Measurements from ENCODE around the gene SLC2A14. TPM values are rescaled to one million over a fixed set of nuclear protein-coding genes. Genes with fewer than 3 reads are reported as not detected.
"Not testable (repeated sequence)": the region's sequence is repeated elsewhere in the genome, so short reads cannot be mapped to it uniquely, and the experiment has no call there.

The SLC2A14 gene
- total RNA-seq, 2 donors from 2014 or later: 35.9 to 70.9 TPM

DNA sequence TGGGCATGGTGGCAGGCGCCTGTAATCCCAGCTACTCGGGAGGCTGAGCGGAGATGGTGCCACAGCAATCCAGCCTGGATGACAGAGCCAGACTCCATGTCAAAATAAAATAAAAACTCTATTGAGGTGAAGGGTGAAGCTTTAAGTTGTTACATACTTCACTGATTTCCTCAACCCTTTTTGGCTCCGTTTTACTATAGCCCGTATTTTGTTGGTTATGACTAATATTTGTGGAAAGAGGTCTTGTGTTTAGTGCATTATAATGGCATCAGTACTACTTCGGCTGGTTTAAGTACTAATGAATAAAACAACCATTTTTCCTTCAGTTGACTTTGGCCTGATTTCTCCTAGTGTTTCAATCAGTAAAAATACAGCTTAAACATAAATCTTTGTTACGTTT lies 27.0 kb upstream of the SLC2A14 start:
- 97 to 100% methylated on average over 3 to 7 of the region's 7 CpGs for WGBS, 2 experiments (ENCODE audit: insufficient coverage in 1 of 2, insufficient read length in 1 of 2)
- H3K27ac ChIP-seq (ENCODE audit: low read depth, low read length): no peak overlapping the region
- Mint-ChIP-seq H3K4me1 (peaks cover 7% of the 10 kb centered on the region), H3K9me3 (no peaks in the 10 kb centered on the region), H3K4me3 (no peak overlapping the region), H3K36me3 (ENCODE audit: low read depth) (peaks cover 11% of the 10 kb centered on the region), H3K27ac (no peak overlapping the region), H3K27me3 (ENCODE audit: insufficient read depth) (no peaks in the 10 kb centered on the region)
- H3K9me3 ChIP-seq (ENCODE audit: control insufficient read depth, low read length): no peaks in the 10 kb centered on the region
- H3K27me3 ChIP-seq (ENCODE audit: control insufficient read depth, insufficient read depth, low read length, poor library complexity, severe bottlenecking): no peaks in the 10 kb centered on the region
- peaks cover 5% of the 10 kb centered on the region for H3K4me1 ChIP-seq (ENCODE audit: control insufficient read depth, insufficient read depth, low read length)
- no peaks in the 10 kb centered on the region for H3K36me3 ChIP-seq (ENCODE audit: control insufficient read depth, insufficient read depth, low read length)
- no peak overlapping the region for H3K9ac ChIP-seq (ENCODE audit: extremely low read depth, low read length, poor library complexity, severe bottlenecking)
- H3K4me3 ChIP-seq (ENCODE audit: low read length): no peak overlapping the region
- TF ChIP-seq, protein P1, sequence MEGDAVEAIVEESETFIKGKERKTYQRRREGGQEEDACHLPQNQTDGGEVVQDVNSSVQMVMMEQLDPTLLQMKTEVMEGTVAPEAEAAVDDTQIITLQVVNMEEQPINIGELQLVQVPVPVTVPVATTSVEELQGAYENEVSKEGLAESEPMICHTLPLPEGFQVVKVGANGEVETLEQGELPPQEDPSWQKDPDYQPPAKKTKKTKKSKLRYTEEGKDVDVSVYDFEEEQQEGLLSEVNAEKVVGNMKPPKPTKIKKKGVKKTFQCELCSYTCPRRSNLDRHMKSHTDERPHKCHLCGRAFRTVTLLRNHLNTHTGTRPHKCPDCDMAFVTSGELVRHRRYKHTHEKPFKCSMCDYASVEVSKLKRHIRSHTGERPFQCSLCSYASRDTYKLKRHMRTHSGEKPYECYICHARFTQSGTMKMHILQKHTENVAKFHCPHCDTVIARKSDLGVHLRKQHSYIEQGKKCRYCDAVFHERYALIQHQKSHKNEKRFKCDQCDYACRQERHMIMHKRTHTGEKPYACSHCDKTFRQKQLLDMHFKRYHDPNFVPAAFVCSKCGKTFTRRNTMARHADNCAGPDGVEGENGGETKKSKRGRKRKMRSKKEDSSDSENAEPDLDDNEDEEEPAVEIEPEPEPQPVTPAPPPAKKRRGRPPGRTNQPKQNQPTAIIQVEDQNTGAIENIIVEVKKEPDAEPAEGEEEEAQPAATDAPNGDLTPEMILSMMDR (conservative IDR thresholded peaks at IDR 0.05): no peak
- DNase-seq: no peak

DNA sequence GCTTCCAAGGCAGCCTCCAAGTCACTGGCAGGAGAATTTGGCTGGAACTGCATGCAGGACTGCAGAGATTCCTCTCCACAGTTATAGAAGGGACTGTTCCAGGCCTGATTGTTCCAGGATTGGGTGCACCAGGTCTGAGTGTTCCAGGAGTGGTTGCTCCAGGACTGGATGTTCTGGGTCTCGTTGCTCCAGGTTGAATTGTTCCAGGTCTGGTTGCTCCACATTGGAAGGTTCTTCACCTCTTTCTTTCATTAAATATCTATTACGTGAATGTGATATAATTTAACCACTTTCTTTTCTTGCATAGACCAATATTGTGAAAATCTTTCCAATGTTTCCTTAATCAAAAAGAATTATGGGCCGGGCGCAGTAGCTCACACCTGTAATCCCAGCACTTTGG lies 24.0 kb upstream of the SLC2A14 start:
- H3K27me3 ChIP-seq (ENCODE audit: control insufficient read depth, insufficient read depth, low read length, poor library complexity, severe bottlenecking); H3K4me3 Mint-ChIP-seq; H3K27ac ChIP-seq (ENCODE audit: low read depth, low read length); H3K4me1 ChIP-seq (ENCODE audit: control insufficient read depth, insufficient read depth, low read length); H3K4me3 ChIP-seq (ENCODE audit: low read length); DNase-seq; H3K27me3 Mint-ChIP-seq (ENCODE audit: insufficient read depth); H3K27ac Mint-ChIP-seq; H3K9me3 Mint-ChIP-seq; H3K9ac ChIP-seq (ENCODE audit: extremely low read depth, low read length, poor library complexity, severe bottlenecking); H3K9me3 ChIP-seq (ENCODE audit: control insufficient read depth, low read length); H3K36me3 ChIP-seq (ENCODE audit: control insufficient read depth, insufficient read depth, low read length): not testable (repeated sequence)
- Mint-ChIP-seq H3K4me1 (peaks cover 15% of the 10 kb centered on the region), H3K36me3 (ENCODE audit: low read depth) (peaks cover 11% of the 10 kb centered on the region)
- WGBS, 2 experiments (ENCODE audit: insufficient coverage in 1 of 2, insufficient read length in 1 of 2): 87 to 95% methylated on average over 3 to 4 of the region's 4 CpGs

DNA sequence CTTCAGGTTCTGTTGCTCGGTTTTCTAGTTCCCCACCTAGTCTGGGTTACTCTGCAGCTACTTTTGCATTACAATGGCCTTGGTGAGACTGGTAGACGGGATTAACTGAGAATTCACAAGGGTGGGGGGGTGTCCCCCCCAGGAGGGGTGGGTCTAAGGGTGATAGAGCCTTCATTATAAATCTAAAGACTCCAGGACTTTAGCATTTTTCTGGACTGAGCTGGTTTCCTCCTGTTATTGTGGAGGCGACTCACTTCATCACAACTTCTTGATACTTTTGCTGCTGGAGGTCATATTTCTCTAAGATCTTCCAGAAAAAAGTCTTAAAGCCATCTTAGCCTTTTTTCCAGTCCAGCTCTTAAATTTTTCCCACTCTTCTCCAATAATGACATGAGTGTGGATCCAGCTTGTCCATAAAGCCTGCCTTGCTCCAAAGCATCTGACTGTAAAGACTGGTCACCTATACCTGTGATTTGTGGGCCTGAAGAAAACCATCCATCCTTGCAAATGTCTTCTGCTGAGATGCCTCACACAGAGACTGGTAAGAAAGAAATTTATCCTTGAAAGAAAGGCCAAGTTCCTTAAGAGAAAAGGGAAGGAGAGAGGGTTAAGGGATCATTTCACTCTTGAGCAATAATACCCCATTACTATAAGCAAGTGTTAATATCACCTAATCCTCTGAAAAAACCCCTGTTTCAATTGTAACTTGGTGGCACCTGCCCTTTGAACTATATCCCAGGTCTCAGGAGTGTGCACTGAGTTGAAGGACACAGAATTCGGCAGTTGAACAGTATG lies 19.7 kb upstream of the SLC2A14 start:
- no peaks in the 10 kb centered on the region for H3K9me3 ChIP-seq (ENCODE audit: control insufficient read depth, low read length)
- H3K4me1 Mint-ChIP-seq: peaks cover 21% of the 10 kb centered on the region
- H3K27me3 Mint-ChIP-seq (ENCODE audit: insufficient read depth): no peaks in the 10 kb centered on the region
- H3K27ac ChIP-seq (ENCODE audit: low read depth, low read length): no peak overlapping the region
- WGBS, 2 experiments (ENCODE audit: insufficient coverage in 1 of 2, insufficient read length in 1 of 2): 81 to 97% methylated on average over 2 to 3 of the region's 4 CpGs
- peaks cover 3% of the 10 kb centered on the region for H3K4me1 ChIP-seq (ENCODE audit: control insufficient read depth, insufficient read depth, low read length)
- H3K27me3 ChIP-seq (ENCODE audit: control insufficient read depth, insufficient read depth, low read length, poor library complexity, severe bottlenecking): no peaks in the 10 kb centered on the region
- no peak overlapping the region for H3K4me3 ChIP-seq (ENCODE audit: low read length)
- H3K36me3 ChIP-seq (ENCODE audit: control insufficient read depth, insufficient read depth, low read length): no peaks in the 10 kb centered on the region
- no peaks in the 10 kb centered on the region for H3K9me3 Mint-ChIP-seq
- peak; percentile 74 for DNase-seq
- no peak overlapping the region for H3K9ac ChIP-seq (ENCODE audit: extremely low read depth, low read length, poor library complexity, severe bottlenecking)
- H3K27ac Mint-ChIP-seq: peak overlapping the region; percentile 10
- TF ChIP-seq, protein P1 (conservative IDR thresholded peaks at IDR 0.05): no peak
- no peak overlapping the region for H3K4me3 Mint-ChIP-seq
- peaks cover 2% of the 10 kb centered on the region for H3K36me3 Mint-ChIP-seq (ENCODE audit: low read depth)
